SK-N-SH (cell line): ENCODE results near the gene R3HDM2. TPM values are rescaled to one million over a fixed set of nuclear protein-coding genes. Genes with fewer than 3 reads are reported as not detected.
A peak's percentile ranks its signal among the peaks of the same experiment; 100 is the strongest.

Experiments used
- CTCF ChIA-PET: fragments of 300-600, 350-600 bp; formaldehyde crosslinking; extraction: SDS; loops from one replicate; lab custom pipeline; 2021; lab: Yijun Ruan, JAX
- POLR2A ChIA-PET: fragments of 350-600 bp; sonication (Branson Sonifier 250); formaldehyde crosslinking; extraction: SDS; loops from one replicate; lab custom pipeline; 2020; ENCODE audit warnings: antibody characterized with exemption, inconsistent platforms; lab: Yijun Ruan, JAX
- DNase-seq: peaks from one replicate; pipeline ENCODE4 v3.0.0; 2012
- H2AFZ ChIP-seq: fragments of 200-600 bp; sonication (generic); 2 replicates; pipeline ENCODE4 v1.8.1; 2016; ENCODE audit warnings: antibody characterized with exemption, mild to moderate bottlenecking, low read depth
- H3F3A ChIP-seq: fragments of 200-600 bp; sonication (generic); replicated peaks from 2 replicates; pipeline ENCODE3; 2016; ENCODE audit warnings: antibody characterized with exemption, mild to moderate bottlenecking; ENCODE audit not compliant: insufficient read depth
- H3K27ac ChIP-seq, 2 experiments: fragments of 200-500 bp in 1 of 2; fragments of 200-600 bp in 1 of 2; sonication (Bioruptor generic) in 1 of 2; sonication (generic), shearing (Covaris generic) in 1 of 2; 2 replicates each; pipeline versions ENCODE4 v1.5.1 to v1.6.1; 2014 to 2016; ENCODE audit warnings: low read depth in 2 of 2, inconsistent platforms in 1 of 2, low read length in 1 of 2, mild to moderate bottlenecking in 1 of 2, mixed read lengths in 1 of 2
- H3K27me3 ChIP-seq: fragments of 200-600 bp; sonication (generic), shearing (Covaris generic); 2 replicates; pipeline ENCODE4 v1.6.1; 2016; ENCODE audit warnings: mixed run types; ENCODE audit not compliant: insufficient read depth
- H3K36me3 ChIP-seq, 2 experiments: fragments of 200-500 bp in 1 of 2; fragments of 200-600 bp in 1 of 2; sonication (Bioruptor generic) in 1 of 2; sonication (generic) in 1 of 2; replicated peaks in 1 of 2; 2 replicates each; pipeline versions ENCODE3 to v1.5.1; 2014 to 2016; ENCODE audit warnings: low read length in 1 of 2, mild to moderate bottlenecking in 1 of 2; ENCODE audit not compliant: insufficient read depth in 2 of 2, control insufficient read depth in 1 of 2
- H3K4me1 ChIP-seq, 2 experiments: fragments of 200-500 bp in 1 of 2; fragments of 200-600 bp in 1 of 2; sonication (Bioruptor generic) in 1 of 2; sonication (generic), shearing (Covaris generic) in 1 of 2; 2 replicates each; pipeline versions ENCODE4 v1.5.1 to v1.6.1; 2014 to 2016; ENCODE audit warnings: low read depth in 1 of 2, low read length in 1 of 2, mixed run types in 1 of 2; ENCODE audit not compliant: insufficient read depth in 2 of 2, control insufficient read depth in 1 of 2
- H3K4me2 ChIP-seq: fragments of 200-600 bp; sonication (generic), shearing (Covaris generic); 2 replicates; pipeline ENCODE4 v1.6.1; 2017; ENCODE audit warnings: mixed run types
- H3K4me3 ChIP-seq, 2 experiments: fragments of 200-500 bp in 1 of 2; fragments of 200-600 bp in 1 of 2; sonication (Bioruptor generic) in 1 of 2; sonication (generic), shearing (Covaris generic) in 1 of 2; 2 replicates each; pipeline versions ENCODE4 v1.5.1 to v1.8.1; 2014 to 2016; ENCODE audit warnings: low read depth in 2 of 2, inconsistent platforms in 1 of 2, low read length in 1 of 2, mild to moderate bottlenecking in 1 of 2, mixed read lengths in 1 of 2, moderate library complexity in 1 of 2
- H3K79me2 ChIP-seq: fragments of 200-600 bp; sonication (generic); 2 replicates; pipeline ENCODE4 v1.8.1; 2017; ENCODE audit warnings: mild to moderate bottlenecking; ENCODE audit not compliant: insufficient read depth
- H3K9ac ChIP-seq: fragments of 200-600 bp; sonication (generic); 2 replicates; pipeline ENCODE4 v1.6.1; 2017; ENCODE audit warnings: mixed run types
- H3K9me2 ChIP-seq: fragments of 200-600 bp; sonication (generic); 2 replicates; pipeline ENCODE4 v1.6.1; 2017; ENCODE audit warnings: mixed run types
- H3K9me3 ChIP-seq: fragments of 200-600 bp; sonication (generic); 2 replicates; pipeline ENCODE4 v1.6.1; 2017; ENCODE audit warnings: mixed run types, mild to moderate bottlenecking, moderate library complexity
- H4K20me1 ChIP-seq: fragments of 200-600 bp; sonication (generic); 2 replicates; pipeline ENCODE4 v1.6.1; 2017; ENCODE audit warnings: mild to moderate bottlenecking, mixed run types; ENCODE audit not compliant: insufficient read depth
- CHD2 ChIP-seq: fragments of 150-350 bp; IDR thresholded peaks from 2 replicates; pipeline ENCODE4 v1.6.1; 2018; ENCODE audit warnings: low read length; ENCODE audit not compliant: partially characterized antibody
- ELF1 ChIP-seq: IDR thresholded peaks from 2 replicates; pipeline ENCODE4 v1.4.0; 2012
- EZH2phosphoT487 ChIP-seq: fragments of 200-600 bp; sonication (generic); IDR thresholded peaks from 2 replicates; pipeline ENCODE4 v1.6.1; 2017; ENCODE audit warnings: low read depth, mixed run types, mild to moderate bottlenecking, antibody characterized with exemption, moderate library complexity, borderline replicate concordance
- FOXJ3 ChIP-seq: sonication (generic); formaldehyde crosslinking; IDR thresholded peaks from 2 replicates; pipeline ENCODE4 v1.5.1; 2020; ENCODE audit warnings: mild to moderate bottlenecking, missing genetic modification reagents
- FOXM1 ChIP-seq: IDR thresholded peaks from 2 replicates; pipeline ENCODE4 v1.4.0; 2012; ENCODE audit warnings: low read depth, mild to moderate bottlenecking
- GATA2 ChIP-seq: sonication (generic); formaldehyde crosslinking; IDR thresholded peaks from 2 replicates; pipeline ENCODE4 v1.5.0; 2020; ENCODE audit warnings: mild to moderate bottlenecking, missing genetic modification reagents
- IRF3 ChIP-seq: fragments of 150-350 bp; IDR thresholded peaks from 2 replicates; pipeline ENCODE4 v1.6.1; 2016; ENCODE audit warnings: mild to moderate bottlenecking, low read depth, low read length
- MEF2A ChIP-seq: IDR thresholded peaks from 2 replicates; pipeline ENCODE4 v1.4.0; 2012; ENCODE audit warnings: low read depth, borderline replicate concordance
- MXI1 ChIP-seq: IDR thresholded peaks from 2 replicates; pipeline ENCODE4 v1.6.1; 2012; ENCODE audit warnings: mild to moderate bottlenecking, low read depth, low read length, improper control_type of control experiment
- NFIC ChIP-seq: IDR thresholded peaks from 2 replicates; pipeline ENCODE4 v1.4.0; 2012; ENCODE audit warnings: borderline replicate concordance
- RAD21 ChIP-seq: IDR thresholded peaks from 2 replicates; pipeline ENCODE4 v1.6.1; 2012; ENCODE audit warnings: mild to moderate bottlenecking, low read length
- RCOR1 ChIP-seq: fragments of 150-350 bp; IDR thresholded peaks from 2 replicates; pipeline ENCODE4 v1.6.1; 2017; ENCODE audit warnings: antibody characterized with exemption, low read length
- REST ChIP-seq: IDR thresholded peaks from 2 replicates; pipeline ENCODE4 v1.6.1; 2012; ENCODE audit warnings: mild to moderate bottlenecking, low read depth, low read length, moderate library complexity
- RFX5 ChIP-seq: IDR thresholded peaks from 2 replicates; pipeline ENCODE4 v1.6.1; 2012; ENCODE audit warnings: mild to moderate bottlenecking, improper control_type of control experiment, low read length
- SIN3A ChIP-seq: IDR thresholded peaks from 2 replicates; pipeline ENCODE4 v1.6.1; 2012; ENCODE audit warnings: low read depth, mild to moderate bottlenecking, low read length, moderate library complexity, borderline replicate concordance
- TAF1 ChIP-seq: IDR thresholded peaks from 2 replicates; pipeline ENCODE4 v1.6.1; 2012; ENCODE audit warnings: low read depth, mild to moderate bottlenecking, low read length, moderate library complexity, borderline replicate concordance
- TCF12 ChIP-seq: IDR thresholded peaks from 2 replicates; pipeline ENCODE4 v1.4.0; 2012
- TEAD4 ChIP-seq: IDR thresholded peaks from 2 replicates; pipeline ENCODE4 v1.4.0; 2012; ENCODE audit warnings: mild to moderate bottlenecking, borderline replicate concordance; ENCODE audit not compliant: insufficient read depth
- USF1 ChIP-seq: IDR thresholded peaks from 2 replicates; pipeline ENCODE4 v1.4.0; 2012; ENCODE audit warnings: low read depth, borderline replicate concordance
- USF2 ChIP-seq: fragments of 150-350 bp; IDR thresholded peaks from 2 replicates; pipeline ENCODE4 v1.6.1; 2017; ENCODE audit warnings: antibody characterized with exemption, low read length, low read depth, borderline replicate concordance
- YY1 ChIP-seq: IDR thresholded peaks from 2 replicates; pipeline ENCODE4 v1.4.0; 2012; ENCODE audit warnings: low read depth, mild to moderate bottlenecking
- ZBTB33 ChIP-seq: IDR thresholded peaks from 2 replicates; pipeline ENCODE4 v1.4.0; 2012; ENCODE audit warnings: low read depth, borderline replicate concordance
- WGBS: methylation state at CpG from one replicate; pipeline ENCODE4 v1.1.6; 2017; ENCODE audit warnings: low lambda C conversion rate; 5-methylcytosine and 5-hydroxymethylcytosine counted together
- polyA plus RNA-seq, 3 experiments: library from polyadenylated mRNA; depleted of rRNA; stranded (reverse); fragments of >200 nt; gene quantifications; 2 replicates each; pipeline ENCODE4 v1.2.3, GENCODE V29; 2012

Gene R3HDM2
- polyA plus RNA-seq, 1 of the 3 experiments (the other 2 are of a cell fraction) = 23.1 TPM

GRCh38 chr12:57462251-57462911 is 31.5 kb upstream of the R3HDM2 start:
- Histone ChIP-seq H3K27me3 (peaks cover 13% of the 10 kb centered on the region; the same call in 1 of the 2 replicates), H3K27ac (peak overlapping the region; percentile 48 to 61; a peak in 3 of 4 replicates), H3K9me3 (no peaks in the 10 kb centered on the region), H3K4me1 (peaks cover 0 to 20% of the 10 kb centered on the region in 2 experiments; a peak in 2 of 4 replicates), H3K4me3 (peak overlapping the region; percentile 60 to 90), H3K36me3 (no peaks in the 10 kb centered on the region), H3K9me2 (no peaks in the 10 kb centered on the region), H3K79me2 (no peaks in the 10 kb centered on the region), H3F3A (peaks cover 5% of the 10 kb centered on the region), H3K4me2 (peak overlapping the region; percentile 94), H2AFZ (peak overlapping the region; percentile 84; the same call in 1 of the 2 replicates), H3K9ac (peak overlapping the region; percentile 35; the same call in 1 of the 2 replicates), H4K20me1 (no peaks in the 10 kb centered on the region)
- DNase-seq = peak; percentile 95
- ChIA-PET CTCF (interaction anchor here (0.6 to 13.7 kb wide), 36 partner anchors 9 to 1531 kb away, joined by 3 to 391 read pairs (median 4); partner anchors contain the start of genes B4GALNT1, DDIT3, INHBE and MARS1), POLR2A (no interaction called here)
- 3% methylated on average over 24 of the region's 28 CpGs for WGBS
- TF ChIP-seq NFIC = no peak
- TF ChIP-seq GATA2 (CRISPR knock-in tag) = no peak
- no peak for TF ChIP-seq RFX5
- no peak for TF ChIP-seq USF1
- TF ChIP-seq CHD2 = peak; percentile 50
- TF ChIP-seq RCOR1 = peak; percentile 60
- peak; percentile 45; the same call in 1 of the 2 replicates for TF ChIP-seq TCF12
- TF ChIP-seq ELF1 = no peak
- TF ChIP-seq EZH2phosphoT487 = no peak
- peak; percentile 67 for TF ChIP-seq RAD21
- TF ChIP-seq MEF2A = no peak
- TF ChIP-seq FOXM1 = no peak
- TF ChIP-seq SIN3A = no peak; the same call in 1 of the 2 replicates
- TF ChIP-seq ZBTB33 = no peak
- no peak for TF ChIP-seq REST
- no peak for TF ChIP-seq IRF3
- TF ChIP-seq FOXJ3 (CRISPR knock-in tag) = no peak
- TF ChIP-seq USF2 = no peak
- TF ChIP-seq MXI1 = 0 out of 2 replicates have a peak, but pooled peaks have one; percentile 47
- peak; percentile 59; the same call in 1 of the 2 replicates for TF ChIP-seq YY1
- TF ChIP-seq TAF1 = no peak
- no peak for TF ChIP-seq TEAD4
